Activated CD4-positive, alpha-beta T cell treated with anti-CD3 and anti-CD28 coated beads for 24 hours (primary cell): ENCODE results near the gene ALK.
A peak's percentile ranks its signal among the peaks of the same experiment; 100 is the strongest.

ENCODE experiments used
- DNase-seq, 2 donors: peaks; one replicate each; pipeline ENCODE4 v3.0.0-alpha.2; 2020; ENCODE audit warnings: low read depth in 2 of 2

Gene ALK

DNA sequence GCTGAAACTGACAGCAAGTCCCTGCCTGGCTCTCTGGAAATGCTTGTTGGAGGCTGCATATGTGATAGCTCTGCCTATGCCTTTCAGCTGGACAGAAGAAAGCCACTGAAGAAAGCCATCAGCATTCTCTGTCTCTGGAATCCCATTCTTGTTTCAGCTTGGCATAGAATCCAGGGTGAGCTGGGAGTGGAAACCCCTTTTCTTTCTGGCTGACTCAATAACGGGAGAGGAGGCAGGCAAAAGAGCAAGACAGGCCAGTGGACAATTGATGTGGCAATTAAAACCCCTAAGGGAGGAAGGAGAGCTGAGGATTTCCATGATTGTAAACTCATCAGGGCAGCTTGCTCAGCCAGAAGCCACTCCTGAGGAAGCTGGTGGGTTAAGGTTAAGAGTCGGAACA, 598.1 kb downstream of the ALK start:
- no peak for DNase-seq

DNA sequence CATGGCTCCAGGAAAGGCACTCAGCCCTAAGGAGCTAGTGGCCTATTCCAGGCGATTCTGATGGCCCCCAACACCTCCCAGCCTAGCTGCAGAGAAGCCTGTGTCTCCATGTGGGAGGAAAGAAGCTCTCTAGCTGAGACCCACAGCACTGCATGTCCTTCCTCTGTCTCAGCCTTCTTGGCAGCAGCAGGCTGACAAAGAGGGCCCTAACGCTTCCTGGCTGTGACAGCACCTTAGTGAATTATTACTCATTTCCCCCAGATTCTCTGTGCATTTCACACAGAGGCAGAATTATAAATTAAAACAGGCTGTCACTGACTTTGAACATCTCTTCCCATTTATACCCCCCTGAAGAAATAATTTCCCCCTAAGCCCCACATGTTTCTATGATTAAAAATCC, 599.4 kb downstream of the ALK start:
- no peak for DNase-seq

DNA sequence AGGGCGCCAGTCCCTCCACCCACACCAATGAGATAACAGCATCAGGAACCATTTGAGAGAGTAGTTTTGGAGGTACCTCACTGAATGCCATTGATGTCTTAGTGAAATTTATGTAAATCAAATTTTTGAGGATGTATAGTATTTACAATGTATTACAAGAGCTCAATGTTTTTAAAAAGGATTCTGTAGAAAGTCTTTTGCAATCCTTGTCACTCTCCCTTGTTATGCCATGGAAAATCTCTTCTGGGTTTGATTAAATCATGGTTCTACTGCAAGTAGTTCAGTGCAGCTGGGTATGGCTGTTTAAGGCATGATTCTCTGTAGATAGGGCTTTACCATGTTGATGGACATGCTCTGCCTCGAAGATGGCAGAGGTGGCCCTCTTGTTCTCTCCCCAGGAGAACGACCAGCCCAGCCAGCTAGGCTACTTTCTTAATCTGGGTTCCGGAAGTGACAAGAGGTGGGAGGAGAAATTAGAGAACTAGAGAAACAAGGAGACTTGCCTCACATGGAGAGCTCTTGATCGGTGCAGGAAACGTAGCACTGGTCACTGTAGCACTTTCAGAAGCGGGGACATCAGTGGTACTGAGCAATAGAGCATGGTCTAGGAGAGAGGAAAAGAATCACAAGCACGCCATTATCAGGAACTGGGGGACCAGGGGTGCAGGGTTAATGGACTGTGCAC, 603.4 kb downstream of the ALK start:
- no peak for DNase-seq

DNA sequence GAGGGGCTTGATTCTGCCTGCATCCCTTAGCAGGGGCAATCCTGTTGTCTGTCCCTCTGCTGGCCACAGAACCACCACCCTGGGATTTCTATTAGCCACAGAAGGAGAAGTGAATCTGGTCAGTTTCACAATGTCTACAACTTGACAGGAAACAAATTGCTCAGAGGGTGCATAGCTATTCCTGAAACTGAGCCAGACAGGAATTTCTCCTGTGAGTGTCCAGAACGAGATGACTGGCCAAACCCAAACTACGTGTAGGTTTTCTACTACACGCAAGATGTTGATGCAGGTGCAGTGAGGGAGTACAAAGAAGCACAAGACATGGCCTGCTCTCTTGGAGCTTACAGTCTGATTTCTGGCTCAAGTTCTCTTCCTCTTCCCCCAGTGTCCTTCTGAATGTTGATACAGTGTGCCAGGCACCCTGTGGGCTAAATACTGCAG, 604.3 kb downstream of the ALK start:
- DNase-seq, result no peak

DNA sequence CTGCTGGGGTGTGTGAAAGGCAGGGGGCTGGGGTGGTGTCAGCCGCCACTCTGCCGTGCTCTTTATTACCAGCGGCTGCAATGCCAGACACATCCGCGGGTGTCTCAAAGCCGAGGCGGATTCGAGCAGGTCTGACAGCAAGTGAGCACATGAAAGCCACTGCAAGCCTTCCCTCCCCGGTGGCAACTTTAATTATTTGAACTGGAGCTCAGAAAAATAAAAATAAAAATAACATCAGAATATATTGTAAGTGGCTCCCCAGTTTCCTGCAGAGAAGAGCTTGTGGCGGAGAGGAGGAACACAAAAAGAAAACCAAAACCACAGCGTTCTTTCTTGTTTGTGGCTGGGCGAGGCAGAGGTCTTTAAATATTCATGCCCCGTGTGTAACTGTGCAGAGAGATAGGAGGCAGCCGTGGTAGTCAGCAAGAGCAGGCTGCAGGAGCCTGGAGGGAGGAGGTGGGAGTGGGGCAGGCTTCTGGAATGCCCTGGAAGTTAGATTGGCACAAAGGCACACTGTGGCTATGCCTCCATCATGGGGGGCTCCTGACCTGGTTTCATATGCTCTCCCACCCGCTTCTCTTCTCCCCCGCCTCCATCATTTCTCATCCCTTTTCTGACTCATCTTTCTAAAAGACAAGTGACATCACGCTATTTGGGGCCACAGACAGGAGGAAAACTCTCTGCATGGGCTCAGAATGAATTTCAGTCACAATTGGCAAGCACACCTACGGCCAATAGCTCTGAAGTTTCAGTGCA, 606.4 kb downstream of the ALK start:
- peak; percentile 25 to 27 for DNase-seq

DNA sequence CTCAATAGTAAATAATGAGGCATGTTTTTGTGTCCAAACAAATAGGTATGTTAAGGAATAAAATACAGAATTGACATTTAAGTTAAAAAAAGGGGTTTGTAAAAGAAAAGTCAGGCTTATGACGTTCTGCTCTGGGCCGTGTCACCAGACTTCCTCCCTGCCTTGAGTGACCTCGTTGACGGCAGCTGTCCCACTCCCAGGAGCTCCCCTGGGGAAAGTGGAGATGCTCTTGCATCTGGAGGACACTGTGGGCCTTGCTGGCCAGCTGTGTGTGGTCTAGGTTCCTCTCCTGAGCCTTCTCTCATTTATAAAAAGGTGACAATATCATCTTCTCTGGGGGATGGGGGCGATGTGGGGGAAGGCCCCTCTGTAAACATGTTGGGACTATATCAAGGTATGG, 609.9 kb downstream of the ALK start:
- no peak for DNase-seq

DNA sequence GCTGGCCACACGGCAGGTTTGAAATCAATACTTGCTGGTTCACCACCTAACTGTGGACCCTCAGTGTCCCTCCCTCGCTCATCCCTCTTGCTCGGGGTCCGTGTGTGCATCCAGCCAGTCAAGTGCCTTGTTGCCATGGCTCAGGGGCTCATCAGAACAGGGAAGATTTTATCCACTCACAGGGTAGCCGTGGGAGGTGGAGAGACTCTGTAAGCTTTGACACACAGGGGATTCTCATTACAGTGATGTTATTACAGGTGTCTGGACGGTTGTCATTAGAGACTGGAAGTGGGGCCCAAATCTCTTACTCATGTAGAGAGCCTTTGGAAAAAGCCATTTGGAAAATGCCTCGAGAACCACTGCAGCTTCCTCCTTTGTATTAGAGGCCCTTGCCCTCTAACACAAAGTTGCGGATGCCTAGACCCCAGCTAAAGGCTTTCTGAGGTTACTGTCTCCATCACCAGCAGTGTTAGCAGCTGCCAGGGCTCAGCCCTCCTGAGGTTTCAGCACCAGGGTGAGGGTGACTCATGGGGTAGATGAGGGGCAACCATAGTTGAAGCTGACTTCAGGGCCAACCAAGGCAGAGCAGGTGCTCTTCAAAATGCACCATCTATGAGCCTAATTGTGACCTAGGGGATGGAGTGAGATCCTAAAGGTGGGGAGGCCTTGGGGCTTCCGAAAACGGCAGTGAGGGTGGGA, 610.6 kb downstream of the ALK start:
- DNase-seq, result no peak

DNA sequence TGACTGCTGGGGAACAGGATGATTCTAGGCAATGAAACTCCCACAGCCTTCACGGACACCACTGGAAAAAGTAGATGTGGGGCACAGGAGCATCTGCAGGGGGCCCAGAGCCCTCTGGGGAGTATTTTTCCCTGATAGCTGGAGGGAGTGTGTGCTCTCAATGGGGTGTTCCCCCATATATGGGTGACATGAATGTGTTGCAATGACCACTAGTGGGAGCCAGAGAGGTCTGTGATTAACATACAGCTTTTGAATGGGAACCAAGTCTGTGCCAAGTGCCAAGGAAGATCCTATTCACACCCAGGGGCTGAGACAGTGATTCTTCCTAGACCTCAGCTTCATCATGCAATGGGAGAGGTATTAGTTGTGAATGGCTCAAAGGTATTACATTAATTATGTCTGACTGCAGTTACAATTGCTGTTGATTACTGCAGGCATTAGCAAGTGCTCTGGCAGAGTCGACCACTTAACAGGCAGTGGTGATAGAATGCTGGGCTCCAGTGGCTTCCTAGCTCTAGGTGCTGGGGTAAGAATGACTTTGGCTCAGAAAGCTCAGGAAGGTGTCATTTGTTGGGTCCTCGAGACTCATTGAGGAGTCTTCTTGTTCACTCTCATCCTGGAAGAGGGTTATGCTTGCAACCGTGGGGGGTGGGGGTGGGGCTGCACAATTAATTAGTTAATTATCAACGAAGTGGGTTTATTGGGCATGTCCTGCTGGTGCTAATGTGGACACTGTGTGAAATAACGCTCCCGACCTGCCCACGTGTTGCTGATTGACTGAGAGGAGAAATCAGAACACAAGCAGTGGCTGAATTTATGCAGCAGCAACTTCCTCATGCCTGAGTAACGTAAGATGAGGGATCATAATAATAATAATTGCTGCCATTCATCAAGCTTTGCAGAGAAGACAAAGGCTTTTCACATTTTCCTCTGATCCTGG, 612.0 kb downstream of the ALK start:
- peak in 1 of 2 donors; percentile 42 for DNase-seq

DNA sequence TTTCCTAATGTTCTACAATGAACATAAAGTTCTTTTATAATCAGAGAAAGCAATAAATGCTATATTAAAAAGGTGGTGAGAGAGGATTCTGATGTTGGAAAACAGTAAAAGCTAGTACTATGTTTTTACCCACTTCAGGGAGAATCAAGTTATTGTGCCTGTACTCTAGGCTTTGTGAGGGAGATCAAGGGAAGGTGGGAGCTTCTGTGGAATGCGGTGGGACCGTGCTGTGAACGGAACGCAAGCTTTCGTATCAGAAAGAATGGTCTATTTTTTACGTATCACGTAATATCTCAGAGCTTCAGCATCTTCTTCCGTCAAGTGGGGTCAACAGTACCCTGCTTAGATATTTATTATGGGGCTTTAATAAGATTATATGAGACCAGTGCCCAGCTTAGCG, 613.0 kb downstream of the ALK start:
- DNase-seq, result no peak

DNA sequence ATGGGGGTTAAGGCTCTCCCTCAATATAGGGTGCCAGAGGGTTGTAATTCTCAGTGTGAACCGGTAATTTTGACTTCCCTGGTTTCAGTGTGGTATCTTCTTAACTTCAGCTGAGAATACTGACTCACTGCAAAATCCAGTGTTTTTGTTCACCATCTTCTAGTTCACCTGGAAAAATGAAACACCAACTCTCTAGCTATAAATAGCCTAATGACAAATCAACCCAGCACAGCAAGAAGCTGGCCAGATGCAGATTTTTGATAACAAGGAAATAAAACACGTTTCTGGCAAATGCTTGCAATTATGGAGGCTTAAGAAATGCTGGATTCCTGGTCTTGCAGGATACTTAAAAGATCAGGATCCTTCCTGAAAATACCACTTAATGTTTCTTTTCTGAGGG, 613.9 kb downstream of the ALK start:
- no peak for DNase-seq

DNA sequence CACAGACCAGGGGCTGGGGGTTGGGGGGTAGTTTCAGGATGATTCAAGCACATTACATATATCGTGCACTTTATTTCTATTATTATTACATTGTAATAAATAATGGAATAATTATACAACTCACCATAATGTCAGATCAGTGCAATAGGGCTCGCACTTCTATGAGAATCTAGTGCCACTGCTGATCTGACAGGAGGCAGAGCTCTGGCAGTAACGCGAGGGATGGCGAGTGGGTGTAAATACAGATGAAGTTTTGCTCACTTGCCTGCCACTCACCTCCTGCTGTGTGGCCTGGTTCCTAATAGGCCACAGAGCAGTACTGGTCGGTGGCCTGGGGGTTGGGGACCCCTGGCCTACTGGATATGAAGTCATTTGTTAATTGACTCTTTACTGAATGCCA, 615.6 kb downstream of the ALK start:
- DNase-seq, result no peak

DNA sequence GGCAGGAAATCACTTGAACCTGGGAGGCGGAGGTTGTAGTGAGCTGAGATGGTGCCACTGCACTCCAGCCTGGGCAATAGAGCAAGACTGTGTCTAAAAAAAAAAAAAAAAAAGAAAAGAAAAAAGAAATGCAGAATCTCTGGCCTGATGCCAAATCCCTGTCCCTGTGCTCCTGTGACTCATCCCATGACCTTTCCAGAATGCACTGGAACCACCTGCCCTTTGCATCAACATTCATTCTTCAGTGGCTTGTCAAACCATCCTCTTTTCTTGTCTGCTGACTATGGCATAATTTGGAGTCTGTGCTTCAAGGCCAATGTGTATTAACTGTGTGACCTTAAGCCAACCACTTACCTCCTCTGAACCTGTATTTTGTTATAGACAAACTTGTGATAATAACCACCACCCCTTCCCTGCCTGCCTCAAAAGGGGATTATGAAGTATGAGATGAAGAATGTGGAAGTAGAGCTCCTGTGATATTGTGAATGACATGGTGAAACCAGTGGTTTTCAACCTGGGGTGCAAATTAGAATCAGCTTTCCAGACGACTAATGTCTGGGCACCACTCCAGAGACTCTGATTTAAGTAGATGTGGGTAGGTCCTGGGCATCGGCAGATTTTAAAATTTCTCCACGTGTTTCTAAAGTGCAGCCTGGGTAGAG, 616.9 kb downstream of the ALK start:
- no peak for DNase-seq

DNA sequence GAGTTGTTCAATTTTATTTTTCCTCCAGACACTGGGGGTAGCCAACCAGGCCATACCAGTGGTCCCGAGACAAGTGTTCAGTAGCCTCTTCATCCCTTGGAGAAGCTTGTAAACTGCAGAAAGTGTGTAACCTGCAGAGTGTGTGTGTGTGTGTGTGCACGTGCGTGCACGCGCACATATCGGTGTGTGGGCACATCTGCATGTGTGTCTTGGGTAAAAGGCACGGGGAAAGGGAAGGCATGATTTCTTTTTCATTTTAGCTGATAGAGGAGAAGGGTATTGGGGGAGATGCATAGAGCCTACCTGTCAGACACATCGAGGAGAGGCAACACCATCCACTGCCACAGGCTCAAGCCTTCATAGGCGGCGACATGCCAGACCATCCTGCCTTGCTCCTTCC, 624.8 kb downstream of the ALK start:
- DNase-seq, result no peak

DNA sequence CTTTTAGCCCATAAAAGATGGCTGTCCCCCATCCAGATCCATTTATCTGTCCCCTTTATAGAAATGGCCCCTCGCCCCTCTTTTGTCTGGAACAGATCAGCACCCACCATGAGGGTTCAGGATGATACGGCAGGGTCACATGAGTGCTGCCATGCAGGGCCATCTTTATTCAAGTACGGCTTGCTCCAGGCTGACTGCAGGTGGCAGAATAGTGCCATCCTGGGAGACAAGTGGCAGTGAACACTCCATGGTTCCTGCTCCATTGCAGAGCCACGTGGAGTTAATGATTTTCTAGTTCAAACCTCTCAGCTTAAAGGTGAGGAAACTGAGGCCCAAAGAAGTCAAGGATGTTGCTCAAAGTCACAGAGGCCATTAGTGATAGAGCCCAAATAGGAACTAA, 625.5 kb downstream of the ALK start:
- no peak for DNase-seq

DNA sequence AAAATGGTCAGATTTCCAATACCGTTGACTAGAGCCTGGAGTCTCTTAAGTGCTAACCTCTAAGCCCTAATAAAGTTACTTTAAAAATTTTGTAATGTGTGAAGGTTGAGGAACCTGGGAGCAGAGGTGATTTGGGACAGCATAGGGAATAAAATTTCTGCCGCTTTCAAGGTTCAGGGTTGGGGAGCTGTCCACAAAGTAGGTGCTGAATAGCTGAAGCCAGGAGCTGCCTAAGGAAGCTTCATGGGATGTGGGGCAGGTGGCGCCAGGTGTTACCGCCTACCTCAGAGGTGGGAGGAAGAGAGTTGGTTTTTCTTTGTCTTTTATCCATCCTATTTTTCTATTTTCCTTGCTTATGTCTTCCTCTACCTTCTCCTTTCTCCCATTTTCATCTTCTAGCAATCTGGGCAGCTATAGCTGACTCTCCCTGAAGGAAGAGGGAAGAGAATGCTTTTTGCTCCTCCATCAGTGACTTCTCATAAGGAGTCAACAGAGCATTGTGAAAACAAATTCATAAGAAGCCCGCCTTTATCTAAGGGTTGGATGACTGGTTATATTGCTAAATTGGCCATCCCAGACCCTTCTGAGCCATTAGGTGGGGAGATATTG, 627.5 kb downstream of the ALK start:
- DNase-seq, result peak in 1 of 2 donors; percentile 4

DNA sequence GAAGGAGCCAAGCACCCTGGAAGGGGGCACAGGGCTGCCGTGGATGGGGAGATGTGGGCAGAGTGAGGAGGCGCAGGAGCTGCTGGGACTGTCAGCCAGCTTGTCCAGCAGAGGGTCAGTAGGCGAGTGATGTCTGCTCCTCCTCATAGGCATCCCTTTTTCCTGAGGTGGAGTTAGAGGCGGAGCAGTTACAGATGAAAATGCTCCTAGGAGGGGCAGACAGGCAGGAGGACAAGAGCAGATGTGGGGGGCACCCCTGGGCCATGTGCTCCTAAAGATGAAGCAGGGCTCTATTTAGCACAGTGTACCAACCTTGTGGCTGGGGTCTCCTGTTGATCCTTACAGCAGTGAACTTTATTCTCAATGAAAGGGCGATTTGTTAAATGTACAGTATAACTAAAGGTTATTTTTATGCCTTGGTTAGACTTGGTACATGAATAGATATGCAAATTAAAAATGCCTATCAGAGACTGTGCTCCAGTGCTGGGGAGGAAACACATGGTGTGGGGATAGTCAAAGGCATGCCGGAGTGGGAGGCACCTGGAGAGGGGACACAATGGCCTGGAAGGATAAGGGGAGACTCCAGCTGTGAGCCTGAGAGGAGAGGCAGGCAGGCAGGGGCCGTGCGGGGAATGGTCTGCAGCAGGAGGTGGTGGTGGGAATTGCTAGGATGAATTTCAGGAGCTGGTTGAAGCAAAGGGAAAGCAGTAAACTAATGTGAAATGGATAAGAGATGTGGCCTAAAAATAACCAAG, 630.9 kb downstream of the ALK start:
- no peak for DNase-seq

DNA sequence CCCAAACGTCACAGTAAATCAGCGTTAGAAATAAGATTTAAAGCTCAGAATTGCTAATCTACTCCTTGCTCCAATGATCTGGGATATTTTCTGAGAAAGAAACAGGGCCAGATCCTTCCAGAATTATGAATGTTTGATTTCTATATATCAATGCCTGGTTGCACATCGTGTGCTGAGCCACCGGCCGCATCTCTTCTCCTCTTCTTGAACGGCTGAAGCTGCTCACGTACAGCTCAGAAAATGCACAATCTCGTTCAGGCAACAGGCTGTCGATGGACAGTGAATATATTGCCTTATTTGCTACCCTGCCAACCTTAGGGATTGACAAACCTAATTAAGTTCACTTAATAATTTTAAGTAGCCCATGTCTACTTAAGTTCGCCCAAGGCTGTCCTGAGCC, 636.7 kb downstream of the ALK start:
- no peak for DNase-seq

DNA sequence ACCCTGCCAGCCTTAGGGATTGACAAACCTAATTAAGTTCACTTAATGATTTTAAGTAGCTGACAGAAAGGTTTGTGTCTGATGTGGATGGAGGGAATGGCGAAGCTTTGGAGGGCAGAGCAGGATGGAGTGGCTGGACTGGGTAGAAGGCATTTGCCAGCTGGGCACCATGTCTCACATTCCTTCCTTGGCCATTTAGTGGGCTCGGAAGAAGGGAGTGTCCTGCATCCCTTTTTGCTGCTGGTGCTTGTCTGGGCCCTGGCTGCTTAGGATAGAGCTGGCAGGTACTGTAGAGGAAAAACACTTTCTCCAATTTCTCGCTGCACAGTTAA, 639.5 kb downstream of the ALK start:
- no peak for DNase-seq

DNA sequence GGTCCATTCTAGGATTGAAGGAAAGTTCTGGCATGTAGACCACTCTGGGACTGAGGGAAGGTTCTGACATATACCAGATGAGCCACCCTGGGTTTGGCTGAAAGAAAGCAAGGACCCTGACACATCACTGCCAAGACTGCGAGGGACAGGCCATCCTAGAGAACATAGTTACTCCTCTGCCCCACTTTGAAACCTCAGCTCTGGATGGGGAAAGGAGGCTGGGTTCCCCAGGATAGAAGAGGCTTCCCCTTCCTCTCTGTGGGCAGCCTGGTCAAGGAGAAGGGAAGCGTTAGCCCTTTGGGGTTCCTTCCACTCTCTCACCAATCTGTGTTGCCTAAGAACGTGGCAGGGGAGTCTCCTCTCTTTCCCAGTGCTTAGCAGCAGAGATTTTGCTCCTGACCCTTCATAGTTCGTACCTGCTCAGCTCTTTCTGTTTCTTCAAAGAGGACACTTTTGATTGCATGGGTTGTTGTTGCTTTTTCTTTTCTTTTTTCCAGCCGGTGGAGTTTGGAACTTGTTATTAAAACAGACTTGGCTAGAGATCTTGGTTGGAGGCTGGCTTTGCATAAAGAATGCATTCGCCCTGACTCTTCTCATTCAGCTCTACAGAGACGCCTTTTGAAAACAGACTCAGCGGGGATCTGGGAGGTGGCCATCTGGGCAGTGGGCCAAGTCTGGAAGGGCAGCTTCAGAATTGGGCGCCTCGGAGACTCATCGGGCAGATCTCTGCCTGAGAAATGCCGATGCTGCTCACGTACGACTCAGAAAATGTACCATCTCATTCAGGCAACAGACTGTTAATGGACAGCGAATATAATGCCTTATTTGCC, 640.1 kb downstream of the ALK start:
- no peak for DNase-seq
